SH-SY5Y (cell line): ENCODE results near the gene CEP192.

ENCODE experiments used
- GATA2 ChIP-seq: IDR thresholded peaks from 2 replicates; pipeline ENCODE4 v1.6.1; 2011; ENCODE audit warnings: mild to moderate bottlenecking, low read depth, low read length
- GATA3 ChIP-seq: IDR thresholded peaks from 2 replicates; pipeline ENCODE4 v1.6.1; 2011; ENCODE audit warnings: low read depth, mild to moderate bottlenecking, low read length, moderate library complexity

GRCh38 chr18:13107074-13107473 is 115.9 kb downstream of the CEP192 start:
- TF ChIP-seq GATA3: no peak
- no peak for TF ChIP-seq GATA2
